ENCODE results near the gene SMYD5.
"Not testable (repeated sequence)": the region's sequence is repeated elsewhere in the genome, so short reads cannot be mapped to it uniquely, and the experiment has no call there.

Gene SMYD5

DNA sequence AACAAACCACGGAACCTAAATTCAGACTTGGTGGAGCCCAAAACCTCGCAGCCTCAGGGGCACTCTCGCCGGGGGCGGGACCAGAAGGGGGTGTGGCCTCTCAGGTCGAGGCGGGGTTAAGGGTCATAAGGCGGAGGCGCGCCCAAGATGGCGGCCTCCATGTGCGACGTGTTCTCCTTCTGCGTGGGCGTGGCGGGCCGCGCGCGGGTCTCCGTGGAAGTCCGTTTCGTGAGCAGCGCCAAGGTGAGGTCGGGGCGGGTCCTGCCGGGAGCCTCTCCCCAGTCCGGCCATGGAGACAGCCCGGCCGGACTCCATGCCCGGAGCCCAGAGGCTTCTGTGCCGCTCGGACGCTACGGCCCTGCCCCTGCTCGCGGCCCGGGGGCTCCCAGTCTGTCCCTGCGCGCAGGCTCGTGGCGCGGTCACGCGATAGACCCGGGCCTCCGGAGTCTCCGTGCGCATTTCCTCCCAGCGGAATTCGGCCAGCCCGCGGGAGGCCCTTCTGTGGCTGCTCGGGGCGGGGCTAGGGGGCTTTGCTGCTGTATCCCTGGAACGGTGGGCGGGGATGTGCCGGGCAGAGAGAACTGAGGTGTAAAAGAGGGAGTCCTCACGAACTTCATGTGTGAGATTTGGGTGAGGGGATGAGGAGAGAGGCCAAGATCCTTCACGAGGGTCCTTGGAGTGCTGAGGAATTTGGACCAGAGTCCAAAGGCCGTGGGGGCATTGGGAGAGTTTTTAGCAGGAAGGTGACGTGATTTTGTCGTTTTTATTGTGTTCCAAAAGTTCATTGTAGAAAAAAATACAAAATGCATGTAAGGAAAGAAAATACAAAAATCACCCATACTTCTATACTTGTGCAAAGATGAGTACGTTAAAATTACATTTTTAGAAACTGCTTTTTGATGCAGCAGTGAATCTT lies at the start of gene SMYD5:
TSS of gene SMYD5 (plus strand) at position 126 of the 916 bp plus-strand sequence. CDS start at position 148, 22 bp downstream.
- H3K36me3 ChIP-seq (ENCODE audit: control insufficient read depth, insufficient read depth, low read length): no peaks in the 10 kb centered on the region
- peak; percentile 93 for DNase-seq (ENCODE audit: extremely low read depth, insufficient read length)
- H3K4me3 ChIP-seq (replicated peaks; ENCODE audit: low read depth, low read length): peak within 1 kb of the TSS; percentile 81
- TF ChIP-seq, protein P1, sequence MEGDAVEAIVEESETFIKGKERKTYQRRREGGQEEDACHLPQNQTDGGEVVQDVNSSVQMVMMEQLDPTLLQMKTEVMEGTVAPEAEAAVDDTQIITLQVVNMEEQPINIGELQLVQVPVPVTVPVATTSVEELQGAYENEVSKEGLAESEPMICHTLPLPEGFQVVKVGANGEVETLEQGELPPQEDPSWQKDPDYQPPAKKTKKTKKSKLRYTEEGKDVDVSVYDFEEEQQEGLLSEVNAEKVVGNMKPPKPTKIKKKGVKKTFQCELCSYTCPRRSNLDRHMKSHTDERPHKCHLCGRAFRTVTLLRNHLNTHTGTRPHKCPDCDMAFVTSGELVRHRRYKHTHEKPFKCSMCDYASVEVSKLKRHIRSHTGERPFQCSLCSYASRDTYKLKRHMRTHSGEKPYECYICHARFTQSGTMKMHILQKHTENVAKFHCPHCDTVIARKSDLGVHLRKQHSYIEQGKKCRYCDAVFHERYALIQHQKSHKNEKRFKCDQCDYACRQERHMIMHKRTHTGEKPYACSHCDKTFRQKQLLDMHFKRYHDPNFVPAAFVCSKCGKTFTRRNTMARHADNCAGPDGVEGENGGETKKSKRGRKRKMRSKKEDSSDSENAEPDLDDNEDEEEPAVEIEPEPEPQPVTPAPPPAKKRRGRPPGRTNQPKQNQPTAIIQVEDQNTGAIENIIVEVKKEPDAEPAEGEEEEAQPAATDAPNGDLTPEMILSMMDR (IDR thresholded peaks at IDR 0.05; ENCODE audit: insufficient read depth, low read length, poor library complexity, severe bottlenecking): no peak
- no peaks in the 10 kb centered on the region for H3K27me3 ChIP-seq (replicated peaks; ENCODE audit: control insufficient read depth, insufficient read depth, low read length)

DNA sequence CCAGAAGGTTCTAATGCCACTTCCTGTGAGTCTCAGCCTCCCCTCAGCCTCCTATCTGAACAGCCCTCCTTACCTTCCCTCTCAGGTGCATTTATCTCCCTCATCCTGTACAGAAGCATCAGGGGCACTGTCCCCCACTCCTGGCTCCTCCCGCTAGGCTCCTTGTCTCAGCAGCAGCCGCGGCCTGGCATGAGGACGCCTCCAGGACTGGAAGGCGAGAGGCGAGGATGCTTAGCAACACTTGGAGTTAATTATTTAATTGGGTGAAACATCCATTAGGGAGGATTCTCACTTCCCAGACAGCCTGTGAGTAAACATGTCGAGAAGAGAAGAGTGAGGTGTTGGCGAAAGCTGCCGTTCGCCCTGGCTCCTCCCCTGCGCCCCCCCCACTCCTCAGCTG lies 48.1 kb upstream of the SMYD5 start:
- not testable (repeated sequence) for H3K4me3 ChIP-seq (replicated peaks; ENCODE audit: low read depth, low read length); H3K36me3 ChIP-seq (ENCODE audit: control insufficient read depth, insufficient read depth, low read length); H3K27me3 ChIP-seq (replicated peaks; ENCODE audit: control insufficient read depth, insufficient read depth, low read length); DNase-seq (ENCODE audit: extremely low read depth, insufficient read length)

DNA sequence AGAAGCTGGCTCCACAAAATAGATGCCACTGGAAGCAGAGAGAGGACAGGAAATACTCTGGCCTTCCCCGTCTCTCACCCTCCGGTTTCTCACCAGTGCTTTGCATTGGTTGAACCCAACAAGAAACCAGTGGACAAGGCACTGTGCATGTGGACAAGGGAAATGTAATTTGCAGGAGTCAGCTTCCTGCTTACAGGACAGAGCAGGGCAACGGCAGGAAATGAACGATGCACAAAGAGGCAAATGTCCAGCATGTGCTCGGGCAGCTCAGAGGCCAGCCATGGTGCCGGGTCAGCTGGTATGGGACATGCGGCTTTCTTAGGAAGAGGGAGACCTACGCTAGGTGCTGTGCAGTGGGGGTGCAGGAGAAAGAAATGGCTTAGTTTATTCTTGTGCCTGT lies 47.2 kb upstream of the SMYD5 start:
- H3K36me3 ChIP-seq (ENCODE audit: control insufficient read depth, insufficient read depth, low read length); H3K27me3 ChIP-seq (replicated peaks; ENCODE audit: control insufficient read depth, insufficient read depth, low read length); DNase-seq (ENCODE audit: extremely low read depth, insufficient read length); H3K4me3 ChIP-seq (replicated peaks; ENCODE audit: low read depth, low read length): not testable (repeated sequence)

DNA sequence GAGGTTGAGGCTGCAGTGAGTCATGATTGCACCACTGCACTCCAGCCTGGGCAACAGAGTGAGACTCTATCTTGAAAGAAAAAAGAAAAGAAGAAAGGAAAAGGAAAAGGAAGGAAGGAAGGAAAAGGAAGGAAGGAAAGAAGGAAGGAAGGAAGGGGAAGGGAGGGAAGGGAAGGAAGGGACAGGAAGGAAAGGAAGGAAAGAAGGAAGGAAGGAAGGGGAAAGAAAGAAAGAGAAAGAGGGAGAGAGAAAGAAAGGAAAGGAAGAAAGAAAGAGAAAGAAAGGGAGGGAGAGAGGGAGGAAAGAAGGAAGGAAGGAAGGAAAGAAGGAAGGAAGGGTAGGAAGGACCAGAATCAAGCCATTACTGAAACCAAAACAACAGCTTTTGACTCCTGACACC lies 45.7 kb upstream of the SMYD5 start:
- H3K4me3 ChIP-seq (replicated peaks; ENCODE audit: low read depth, low read length); DNase-seq (ENCODE audit: extremely low read depth, insufficient read length); H3K36me3 ChIP-seq (ENCODE audit: control insufficient read depth, insufficient read depth, low read length); H3K27me3 ChIP-seq (replicated peaks; ENCODE audit: control insufficient read depth, insufficient read depth, low read length): not testable (repeated sequence)

DNA sequence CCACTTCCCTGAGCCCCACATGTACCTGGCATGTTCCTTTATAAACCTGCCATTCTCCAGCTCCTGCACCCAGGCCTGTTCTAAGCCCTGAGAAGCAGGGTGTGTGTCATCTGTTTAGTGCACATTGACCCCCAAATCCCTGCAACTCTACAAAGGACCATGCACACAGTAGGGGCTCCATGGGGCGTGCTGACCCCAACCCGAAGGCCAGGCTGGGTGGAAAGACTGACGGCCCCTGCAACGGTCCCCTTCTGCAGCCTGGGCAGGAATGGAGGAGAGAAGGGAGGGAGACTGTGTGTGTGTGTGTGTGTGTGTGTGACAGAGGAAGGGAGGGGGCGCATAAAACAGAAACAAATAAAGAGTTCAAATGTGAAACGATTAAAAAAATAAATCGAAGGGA lies 43.7 kb upstream of the SMYD5 start:
- not testable (repeated sequence) for H3K27me3 ChIP-seq (replicated peaks; ENCODE audit: control insufficient read depth, insufficient read depth, low read length); H3K4me3 ChIP-seq (replicated peaks; ENCODE audit: low read depth, low read length); H3K36me3 ChIP-seq (ENCODE audit: control insufficient read depth, insufficient read depth, low read length); DNase-seq (ENCODE audit: extremely low read depth, insufficient read length)

DNA sequence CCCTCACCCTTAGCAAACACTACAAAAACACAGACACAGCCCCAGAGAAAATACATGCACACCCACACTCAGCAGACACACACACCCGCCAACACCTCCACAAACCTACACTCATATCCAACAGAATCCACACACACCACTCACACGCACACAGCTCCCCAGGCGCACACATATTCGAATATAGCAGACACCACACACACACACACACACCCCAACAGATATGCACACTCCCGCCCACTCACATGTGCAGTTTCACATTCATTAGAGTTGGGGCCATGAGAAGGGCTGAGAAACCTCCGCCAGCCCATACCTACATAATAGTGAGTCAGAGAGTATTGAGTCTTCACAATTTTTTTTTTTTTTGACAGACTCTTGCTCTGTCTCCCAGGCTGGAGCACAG lies 41.1 kb upstream of the SMYD5 start:
- no peaks in the 10 kb centered on the region for H3K36me3 ChIP-seq (ENCODE audit: control insufficient read depth, insufficient read depth, low read length)

DNA sequence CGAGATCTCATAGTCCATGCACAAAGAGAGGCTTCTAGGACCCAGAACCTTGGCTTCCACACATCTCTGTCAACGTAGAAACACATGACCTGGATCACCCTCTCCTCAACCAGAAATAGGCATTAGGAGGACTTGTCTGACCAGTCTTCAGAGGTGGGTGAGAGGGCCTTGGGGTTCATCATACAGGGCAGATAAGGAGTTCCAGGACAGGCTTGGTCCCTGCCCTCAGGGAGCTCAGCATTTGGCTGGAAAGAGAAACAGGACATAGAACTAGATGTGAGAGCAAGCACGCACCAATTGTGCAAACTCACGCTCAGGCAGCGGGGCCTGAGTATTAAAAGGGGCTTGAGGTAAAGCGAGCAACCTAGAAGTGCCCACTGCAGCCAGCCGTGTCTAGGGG lies 40.3 kb upstream of the SMYD5 start:
- Histone ChIP-seq H3K36me3 (ENCODE audit: control insufficient read depth, insufficient read depth, low read length) (no peaks in the 10 kb centered on the region), H3K27me3 (replicated peaks; ENCODE audit: control insufficient read depth, insufficient read depth, low read length) (peaks cover 4% of the 10 kb centered on the region; the same call in 1 of the 2 replicates), H3K4me3 (replicated peaks; ENCODE audit: low read depth, low read length) (no peak overlapping the region)
- no peak for DNase-seq (ENCODE audit: extremely low read depth, insufficient read length)
- TF ChIP-seq, protein P1 (IDR thresholded peaks at IDR 0.05; ENCODE audit: insufficient read depth, low read length, poor library complexity, severe bottlenecking): no peak

More for the DNA sequence above, 41.1 kb upstream of the SMYD5 start:
- Histone ChIP-seq H3K4me3 (replicated peaks; ENCODE audit: low read depth, low read length) (no peak overlapping the region), H3K27me3 (replicated peaks; ENCODE audit: control insufficient read depth, insufficient read depth, low read length) (peaks cover 4% of the 10 kb centered on the region; the same call in 1 of the 2 replicates)
- TF ChIP-seq, protein P1 (IDR thresholded peaks at IDR 0.05; ENCODE audit: insufficient read depth, low read length, poor library complexity, severe bottlenecking): no peak
- peak; percentile 35 for DNase-seq (ENCODE audit: extremely low read depth, insufficient read length)
